C4-2B (cell line): ENCODE data around the gene SPRR3.

Source experiments
- CTCF ChIP-seq: fragments of 450-650 bp; conservative IDR thresholded peaks from 2 replicates; pipeline ENCODE4 v1.5.1; 2017; ENCODE audit warnings: mild to moderate bottlenecking
- ZFX ChIP-seq: fragments of 450-650 bp; IDR thresholded peaks from 2 replicates; pipeline ENCODE4 v1.6.1; 2017

- TF ChIP-seq CTCF (no peak), ZFX (no peak)
Measured at GRCh38 chr1:152980676-152981075, 20.9 kb upstream of the SPRR3 start.
